Suprapubic skin (tissue), 4 donors: ENCODE data around the gene AAK1. TPM values are rescaled to one million over a fixed set of nuclear protein-coding genes. Genes with fewer than 3 reads are reported as not detected.

Source experiments
- DNase-seq, 2 donors: peaks; one replicate each; pipeline ENCODE4 v3.0.0-alpha.2; 2019; ENCODE audit warnings: low spot score in 2 of 2
- H3K27ac ChIP-seq: fragments of 200-600 bp; sonication (generic); one replicate; pipeline ENCODE4 v1.5.1; 2019
- H3K27me3 ChIP-seq: fragments of 200-600 bp; sonication (generic); one replicate; pipeline ENCODE4 v1.5.1; 2019
- H3K36me3 ChIP-seq: fragments of 200-600 bp; sonication (generic); one replicate; pipeline ENCODE4 v1.5.1; 2019
- H3K4me1 ChIP-seq: fragments of 200-600 bp; sonication (generic); one replicate; pipeline ENCODE4 v1.5.1; 2019
- H3K4me3 ChIP-seq: fragments of 200-600 bp; sonication (generic); one replicate; pipeline ENCODE4 v1.5.1; 2019; ENCODE audit warnings: mild to moderate bottlenecking
- H3K9me3 ChIP-seq: fragments of 200-600 bp; sonication (generic); one replicate; pipeline ENCODE4 v1.5.1; 2019
- CTCF ChIP-seq, 2 donors: fragments of 200-600 bp in 1 of 2; fragments of 450-650 bp in 1 of 2; sonication (generic) in 1 of 2; IDR thresholded peaks; one replicate each; pipeline ENCODE4 v1.5.1; 2016 to 2019; ENCODE audit warnings: antibody characterized with exemption in 2 of 2, mild to moderate bottlenecking in 1 of 2, moderate library complexity in 1 of 2
- EP300 ChIP-seq: sonication (generic); formaldehyde crosslinking; IDR thresholded peaks from one replicate; pipeline ENCODE4 v1.6.1; 2017; ENCODE audit warnings: antibody characterized with exemption
- POLR2A ChIP-seq, 2 donors: fragments of 450-650 bp; IDR thresholded peaks; one replicate each; pipeline ENCODE4 v1.6.1; 2017; ENCODE audit warnings: antibody characterized with exemption in 2 of 2, mild to moderate bottlenecking in 2 of 2, moderate library complexity in 2 of 2
- POLR2AphosphoS5 ChIP-seq, 3 donors: sonication (generic); formaldehyde crosslinking; IDR thresholded peaks; one replicate each; pipeline ENCODE4 v1.6.1; 2017; ENCODE audit warnings: antibody characterized with exemption in 3 of 3
- WGBS: methylation state at CpG from one replicate; pipeline ENCODE4 v1.1.5; 2018; 5-methylcytosine and 5-hydroxymethylcytosine counted together
- total RNA-seq, 4 donors: library from RNA; depleted of rRNA; stranded (reverse); fragments of >200 nt; gene quantifications; one replicate each; pipeline ENCODE4 v1.1.0, GENCODE V29; 2016

Gene AAK1
- total RNA-seq, 4 donors from 2014 or later = 26.4 to 48.4 (median 32.7) TPM

GRCh38 chr2:69581774-69582581, 61.6 kb downstream of the AAK1 start:
- no peaks in the 10 kb centered on the region for H3K9me3 ChIP-seq
- 72% methylated on average over 14 of the region's 14 CpGs for WGBS
- H3K27me3 ChIP-seq = no peaks in the 10 kb centered on the region
- DNase-seq = no peak
- peaks cover 21% of the 10 kb centered on the region for H3K4me1 ChIP-seq
- TF ChIP-seq POLR2AphosphoS5 (IDR thresholded peaks at IDR 0.05) (no peak), EP300 (no peak), CTCF (IDR thresholded peaks at IDR 0.05) (no peak), POLR2A (IDR thresholded peaks at IDR 0.05) (no peak)
- no peak overlapping the region for H3K27ac ChIP-seq
- H3K4me3 ChIP-seq = no peak overlapping the region
- H3K36me3 ChIP-seq = no peaks in the 10 kb centered on the region

GRCh38 chr2:69580486-69580885, 63.1 kb downstream of the AAK1 start:
- Histone ChIP-seq H3K4me3 (no peak overlapping the region), H3K27ac (no peak overlapping the region), H3K36me3 (no peaks in the 10 kb centered on the region), H3K27me3 (no peaks in the 10 kb centered on the region), H3K4me1 (peaks cover 23% of the 10 kb centered on the region), H3K9me3 (no peaks in the 10 kb centered on the region)
- DNase-seq = no peak
- WGBS = 92% methylated on average over 4 of the region's 4 CpGs
- TF ChIP-seq POLR2A (IDR thresholded peaks at IDR 0.05) (no peak), POLR2AphosphoS5 (IDR thresholded peaks at IDR 0.05) (no peak), CTCF (IDR thresholded peaks at IDR 0.05) (no peak), EP300 (no peak)

- Histone ChIP-seq H3K27me3 (no peaks in the 10 kb centered on the region), H3K4me3 (no peak overlapping the region), H3K36me3 (no peaks in the 10 kb centered on the region), H3K27ac (no peak overlapping the region), H3K9me3 (no peaks in the 10 kb centered on the region), H3K4me1 (peaks cover 23% of the 10 kb centered on the region)
- DNase-seq = no peak
- WGBS = 93% methylated on average over 3 of the region's 3 CpGs
- no peak for TF ChIP-seq CTCF (IDR thresholded peaks at IDR 0.05)
- TF ChIP-seq POLR2AphosphoS5 (IDR thresholded peaks at IDR 0.05) = no peak
- TF ChIP-seq POLR2A (IDR thresholded peaks at IDR 0.05) = no peak
- no peak for TF ChIP-seq EP300
Measured at GRCh38 chr2:69579536-69579935, 64.0 kb downstream of the AAK1 start.

DNA sequence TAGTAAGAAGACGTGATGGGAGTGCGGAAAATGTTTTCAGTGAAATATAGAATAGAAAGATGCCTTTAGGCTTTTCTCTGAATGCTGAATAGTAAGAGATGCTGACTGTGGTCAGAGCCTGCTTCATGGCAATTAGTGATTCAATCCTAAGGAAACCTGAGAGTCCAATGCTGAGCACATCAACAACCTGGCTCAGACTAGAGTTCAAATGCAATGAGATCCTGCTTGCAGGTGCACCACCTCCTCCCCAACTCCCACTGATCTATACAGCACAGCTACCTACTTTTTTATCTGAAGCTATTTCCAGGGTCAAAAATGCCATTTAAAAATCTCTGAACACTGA, 65.4 kb downstream of the AAK1 start:
- no peaks in the 10 kb centered on the region for H3K36me3 ChIP-seq
- 92% methylated on average over 2 of the region's 2 CpGs for WGBS
- peaks cover 23% of the 10 kb centered on the region for H3K4me1 ChIP-seq
- no peak for TF ChIP-seq EP300
- TF ChIP-seq POLR2AphosphoS5 (IDR thresholded peaks at IDR 0.05) = no peak
- TF ChIP-seq POLR2A (IDR thresholded peaks at IDR 0.05) = no peak
- TF ChIP-seq CTCF (IDR thresholded peaks at IDR 0.05) = no peak
- H3K27me3 ChIP-seq = no peaks in the 10 kb centered on the region
- no peak for DNase-seq
- H3K27ac ChIP-seq = no peak overlapping the region
- no peaks in the 10 kb centered on the region for H3K9me3 ChIP-seq
- no peak overlapping the region for H3K4me3 ChIP-seq

DNA sequence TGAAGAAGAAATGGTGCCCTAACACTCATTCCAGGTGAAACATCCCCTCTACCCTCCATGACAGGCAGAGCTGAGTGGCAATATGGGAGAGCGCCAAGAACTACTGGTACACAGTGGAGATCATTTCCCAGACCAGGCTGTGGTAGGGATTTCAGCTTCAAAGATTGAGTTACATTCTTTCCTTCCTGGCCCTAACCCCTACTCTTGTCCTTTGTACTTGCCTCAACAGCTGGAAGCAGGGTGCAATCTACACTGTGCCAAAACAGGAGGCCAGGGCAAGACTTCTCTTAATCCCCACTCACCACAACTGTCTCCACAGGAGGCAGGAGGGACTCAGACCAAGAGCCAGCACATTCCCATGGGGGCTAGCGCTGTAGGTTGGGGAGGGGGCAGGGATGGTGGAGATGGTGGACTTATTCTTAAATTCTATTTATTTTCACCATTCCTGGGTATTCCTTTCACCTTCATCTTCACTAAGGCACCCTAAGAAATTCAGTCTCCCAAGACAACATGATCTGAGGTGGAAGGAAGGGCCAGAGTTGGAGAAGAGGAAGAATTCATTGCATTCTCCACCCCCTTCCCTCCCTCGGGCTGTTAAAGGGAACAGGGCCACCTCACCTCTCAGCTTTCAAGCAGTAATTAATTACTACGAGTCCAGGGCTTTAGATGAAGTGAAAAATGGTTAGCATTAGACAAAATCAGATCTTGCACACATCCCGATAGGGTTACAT, 65.9 kb downstream of the AAK1 start:
- no peak for DNase-seq
- H3K9me3 ChIP-seq = no peaks in the 10 kb centered on the region
- 77% methylated on average over 5 of the region's 5 CpGs for WGBS
- H3K27me3 ChIP-seq = no peaks in the 10 kb centered on the region
- no peak for TF ChIP-seq CTCF (IDR thresholded peaks at IDR 0.05)
- no peak for TF ChIP-seq POLR2AphosphoS5 (IDR thresholded peaks at IDR 0.05)
- TF ChIP-seq EP300 = no peak
- TF ChIP-seq POLR2A (IDR thresholded peaks at IDR 0.05) = no peak
- H3K27ac ChIP-seq = no peak overlapping the region
- peaks cover 26% of the 10 kb centered on the region for H3K4me1 ChIP-seq
- H3K4me3 ChIP-seq = no peak overlapping the region
- no peaks in the 10 kb centered on the region for H3K36me3 ChIP-seq
